Tibial artery (tissue), 4 donors: ENCODE measurements around the gene CLTC.

Source experiments
- DNase-seq, 2 donors: peaks; one replicate each; pipeline ENCODE4 v3.0.0-alpha.2; 2019
- H3K27ac ChIP-seq, 2 donors: fragments of 200-600 bp; sonication (generic) in 1 of 2; 1 replicate in 1 of 2; 2 replicates in 1 of 2; pipeline ENCODE4 v1.5.1; 2018 to 2019; ENCODE audit warnings: mild to moderate bottlenecking in 1 of 2
- H3K27me3 ChIP-seq, 2 donors: fragments of 200-600 bp; sonication (generic) in 1 of 2; one replicate each; pipeline versions ENCODE4 v1.5.1 to v1.6.0; 2016 to 2019
- H3K36me3 ChIP-seq, 3 donors: fragments of 200-600 bp; sonication (generic) in 2 of 3; one replicate each; pipeline ENCODE4 v1.5.1; 2016 to 2019; ENCODE audit warnings: mild to moderate bottlenecking in 2 of 3
- H3K4me1 ChIP-seq, 4 donors: fragments of 200-600 bp; sonication (generic) in 2 of 4; 1 replicate in 3 of 4; 2 replicates in 1 of 4; pipeline ENCODE4 v1.5.1; 2016 to 2019
- H3K4me3 ChIP-seq, 2 donors: fragments of 200-600 bp; sonication (generic) in 1 of 2; 1 replicate in 1 of 2; 2 replicates in 1 of 2; pipeline ENCODE4 v1.5.1; 2018 to 2019; ENCODE audit warnings: mild to moderate bottlenecking in 2 of 2
- H3K9me3 ChIP-seq, 3 donors: fragments of 200-600 bp; sonication (generic) in 1 of 3; one replicate each; pipeline ENCODE4 v1.5.1; 2016 to 2019
- CTCF ChIP-seq, 2 experiments: fragments of 200-600 bp in 1 of 2; fragments of 450-650 bp in 1 of 2; IDR thresholded peaks; one replicate each; pipeline ENCODE4 v1.5.1; 2017 to 2019; ENCODE audit warnings: antibody characterized with exemption in 2 of 2, mild to moderate bottlenecking in 1 of 2, moderate library complexity in 1 of 2
- intact Hi-C: fragments of 100-400 bp; cut with DNase I; formaldehyde crosslinking; loops from one replicate; pipeline ENCODE4 v1.15.0; 2023; ENCODE audit warnings: low total_unique reads

The CLTC gene

GRCh38 chr17:59734226-59734625 lies 114.5 kb downstream of the CLTC start:
- no peaks in the 10 kb centered on the region for H3K9me3 ChIP-seq
- H3K36me3 ChIP-seq: peaks cover 21 to 43% (median 25%) of the 10 kb centered on the region in 3 donors
- H3K4me1 ChIP-seq: peaks cover 0 to 7% (median 3%) of the 10 kb centered on the region in 4 donors
- no peak overlapping the region for H3K27ac ChIP-seq
- no peak for DNase-seq
- no peaks in the 10 kb centered on the region for H3K27me3 ChIP-seq
- H3K4me3 ChIP-seq: no peak overlapping the region
- TF ChIP-seq CTCF (IDR thresholded peaks at IDR 0.05): no peak
- intact Hi-C loops: no loop called here

GRCh38 chr17:59737324-59737723 lies 117.6 kb downstream of the CLTC start:
- Histone ChIP-seq H3K4me1 (no peaks in the 10 kb centered on the region), H3K27me3 (no peaks in the 10 kb centered on the region), H3K9me3 (no peaks in the 10 kb centered on the region), H3K27ac (no peak overlapping the region), H3K4me3 (no peak overlapping the region), H3K36me3 (peaks cover 21 to 59% (median 25%) of the 10 kb centered on the region in 3 donors)
- intact Hi-C loops: no loop called here
- DNase-seq: no peak
- no peak for TF ChIP-seq CTCF (IDR thresholded peaks at IDR 0.05)

- intact Hi-C loops: no loop called here
- H3K4me3 ChIP-seq: no peak overlapping the region
- no peak for TF ChIP-seq CTCF (IDR thresholded peaks at IDR 0.05)
- no peaks in the 10 kb centered on the region for H3K27me3 ChIP-seq
- H3K4me1 ChIP-seq: no peaks in the 10 kb centered on the region
- DNase-seq: no peak
- peaks cover 4 to 29% (median 5%) of the 10 kb centered on the region in 3 donors for H3K36me3 ChIP-seq
- H3K9me3 ChIP-seq: no peaks in the 10 kb centered on the region
- no peak overlapping the region for H3K27ac ChIP-seq
Measured at GRCh38 chr17:59743842-59744241, 124.1 kb downstream of the CLTC start.

GRCh38 chr17:59745040-59745439 lies 125.3 kb downstream of the CLTC start:
- Histone ChIP-seq H3K4me1 (no peaks in the 10 kb centered on the region), H3K27ac (no peak overlapping the region), H3K4me3 (no peak overlapping the region), H3K36me3 (peaks cover 0 to 19% (median 5%) of the 10 kb centered on the region in 3 donors), H3K9me3 (no peaks in the 10 kb centered on the region), H3K27me3 (no peaks in the 10 kb centered on the region)
- TF ChIP-seq CTCF (IDR thresholded peaks at IDR 0.05): no peak
- intact Hi-C loops: no loop called here
- DNase-seq: no peak
